Muscle layer of duodenum (tissue), 2 donors: ENCODE results near the gene BPIFB3.
"Not testable (repeated sequence)": the region's sequence is repeated elsewhere in the genome, so short reads cannot be mapped to it uniquely, and the experiment has no call there.

Source experiments
- H3K27ac ChIP-seq: one replicate; pipeline ENCODE4 v1.7.0; 2013; ENCODE audit warnings: mild to moderate bottlenecking, low read length
- H3K27me3 ChIP-seq: one replicate; pipeline ENCODE4 v1.7.0; 2013; ENCODE audit warnings: low read depth, mild to moderate bottlenecking, control low read depth, low read length
- H3K36me3 ChIP-seq, 2 donors: one replicate each; pipeline ENCODE4 v1.7.0; 2013; ENCODE audit warnings: low read length in 2 of 2, control low read depth in 1 of 2, mild to moderate bottlenecking in 1 of 2; ENCODE audit not compliant: insufficient read depth in 2 of 2, control insufficient read depth in 1 of 2
- H3K4me1 ChIP-seq, 2 donors: one replicate each; pipeline ENCODE4 v1.7.0; 2013; ENCODE audit warnings: low read length in 2 of 2, mild to moderate bottlenecking in 2 of 2, control low read depth in 1 of 2, moderate library complexity in 1 of 2; ENCODE audit not compliant: insufficient read depth in 2 of 2, control insufficient read depth in 1 of 2
- H3K4me3 ChIP-seq, 2 donors: one replicate each; pipeline ENCODE4 v1.7.0; 2013; ENCODE audit warnings: low read length in 2 of 2, low read depth in 1 of 2, mild to moderate bottlenecking in 1 of 2
- H3K9me3 ChIP-seq, 2 donors: one replicate each; pipeline ENCODE4 v1.7.0; 2013; ENCODE audit warnings: low read length in 2 of 2, control low read depth in 1 of 2, mild to moderate bottlenecking in 1 of 2; ENCODE audit not compliant: control insufficient read depth in 1 of 2
- donor health status: healthy.

The BPIFB3 gene

DNA sequence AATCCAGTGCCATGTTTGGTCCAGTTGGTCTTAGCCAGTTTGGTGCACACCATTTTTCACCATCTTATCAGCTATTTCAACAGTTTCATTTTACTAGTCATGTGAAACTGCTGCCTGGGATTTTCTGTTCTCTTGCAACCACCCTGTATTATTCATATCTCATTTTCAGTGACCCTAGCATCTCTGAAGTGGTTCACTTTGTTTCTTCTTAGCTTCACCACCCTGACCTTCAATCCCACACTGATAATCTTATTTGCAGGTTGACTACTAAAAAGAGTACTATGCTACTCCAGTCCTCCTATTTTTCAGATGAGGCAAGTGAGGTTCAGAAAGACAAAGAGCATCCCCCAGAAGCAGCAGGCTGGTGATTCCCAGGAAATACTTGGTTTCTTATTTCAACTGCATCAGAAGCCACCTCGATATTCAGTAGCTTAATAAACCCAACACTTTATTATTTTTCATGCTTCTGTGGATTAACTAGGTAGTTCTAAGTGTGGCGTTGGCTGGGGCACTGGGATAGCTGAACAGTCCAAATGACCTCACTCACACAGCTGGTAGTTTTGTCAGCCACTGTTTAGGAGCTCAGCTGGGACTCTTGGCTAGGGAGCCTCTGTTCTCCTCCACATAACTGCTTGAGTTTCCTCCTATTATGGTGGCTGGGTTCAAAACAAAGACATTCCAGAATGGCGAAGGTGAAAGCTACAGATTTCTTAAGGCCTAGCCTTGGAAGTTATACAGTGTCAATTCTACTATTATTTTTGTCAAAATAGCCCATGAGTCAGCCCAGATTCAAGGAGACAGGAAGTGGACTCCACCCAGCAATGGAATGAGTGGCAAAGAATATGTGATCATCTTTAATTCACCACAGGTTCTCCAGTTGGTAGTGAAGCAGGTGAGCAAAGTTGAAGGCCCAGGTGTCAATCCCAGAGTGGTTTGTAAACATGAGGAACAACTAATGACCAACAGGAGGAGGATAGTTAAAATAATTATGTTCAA, 66.3 kb downstream of the BPIFB3 start:
- Histone ChIP-seq H3K4me1 (no peaks in the 10 kb centered on the region), H3K27ac (no peak overlapping the region), H3K4me3 (no peak overlapping the region), H3K27me3 (no peaks in the 10 kb centered on the region), H3K36me3 (no peaks in the 10 kb centered on the region), H3K9me3 (peaks cover 0 to 8% of the 10 kb centered on the region in 2 donors)

DNA sequence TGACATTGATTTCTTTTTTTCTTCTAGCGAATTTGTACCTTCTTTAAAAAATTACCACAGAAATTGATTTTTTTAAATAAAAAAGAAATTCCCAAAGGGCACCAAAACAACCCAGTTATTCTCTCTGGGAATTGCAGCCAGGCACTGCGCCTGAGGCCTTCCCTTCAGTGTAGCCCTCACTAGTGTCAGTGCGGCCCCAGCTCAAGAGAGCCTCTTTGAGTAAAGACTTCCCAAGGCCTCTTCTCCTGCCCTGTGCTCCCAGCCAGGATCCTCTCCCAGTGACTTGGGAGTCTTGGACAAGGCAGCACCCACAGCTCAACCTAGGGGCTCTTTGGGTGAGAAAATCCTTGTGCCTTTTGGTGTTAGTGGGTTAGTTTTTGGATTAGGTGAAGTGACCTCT, 67.2 kb downstream of the BPIFB3 start:
- Histone ChIP-seq H3K9me3 (peaks cover 0 to 8% of the 10 kb centered on the region in 2 donors), H3K27ac (no peak overlapping the region), H3K36me3 (no peaks in the 10 kb centered on the region), H3K4me1 (no peaks in the 10 kb centered on the region), H3K27me3 (no peaks in the 10 kb centered on the region), H3K4me3 (no peak overlapping the region)

DNA sequence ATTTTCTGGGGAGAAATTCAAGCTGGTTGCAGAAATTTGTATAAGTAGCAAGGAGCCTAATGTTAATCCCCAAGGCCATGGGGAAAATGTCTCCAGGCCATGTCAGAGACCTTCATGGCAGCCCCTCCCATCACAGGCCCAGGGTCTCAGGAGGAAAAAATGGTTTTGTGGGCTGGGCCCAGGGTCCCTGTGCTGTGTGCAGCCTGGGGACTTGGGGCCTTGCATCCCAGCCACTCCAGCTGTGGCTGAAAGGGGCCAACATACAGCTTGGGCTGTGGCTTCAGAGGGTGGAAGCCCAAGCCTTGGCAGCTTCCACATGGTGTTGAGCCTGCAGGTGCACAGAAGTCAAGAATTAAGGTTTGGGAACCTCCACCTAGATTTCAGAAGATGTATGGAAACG, 68.6 kb downstream of the BPIFB3 start:
- H3K27me3 ChIP-seq, H3K9me3 ChIP-seq, H3K36me3 ChIP-seq, H3K27ac ChIP-seq, H3K4me1 ChIP-seq, H3K4me3 ChIP-seq: not testable (repeated sequence)
